GM12891 (cell line): ENCODE results near the gene CLCN7.

Experiments used
- PAX5 ChIP-seq: IDR thresholded peaks from 2 replicates; pipeline ENCODE4 v1.6.1; 2011; ENCODE audit warnings: low read length, moderate library complexity, mild to moderate bottlenecking; ENCODE audit not compliant: insufficient read depth, severe bottlenecking
- POLR2A ChIP-seq: IDR thresholded peaks from 2 replicates; pipeline ENCODE4 v1.6.1; 2011; ENCODE audit warnings: low read depth, low read length, control low read depth
- POLR2AphosphoS5 ChIP-seq: IDR thresholded peaks from 2 replicates; pipeline ENCODE4 v1.6.1; 2011; ENCODE audit warnings: low read depth, low read length, control low read depth
- POU2F2 ChIP-seq: IDR thresholded peaks from 2 replicates; pipeline ENCODE4 v1.6.1; 2011; ENCODE audit warnings: low read depth, mild to moderate bottlenecking, control low read depth, low read length, moderate library complexity
- SPI1 ChIP-seq: IDR thresholded peaks from 2 replicates; pipeline ENCODE4 v1.6.1; 2011; ENCODE audit warnings: low read depth, low read length, control low read depth
- TAF1 ChIP-seq: IDR thresholded peaks from 2 replicates; pipeline ENCODE4 v1.6.1; 2011; ENCODE audit warnings: low read depth, low read length, control low read depth

DNA sequence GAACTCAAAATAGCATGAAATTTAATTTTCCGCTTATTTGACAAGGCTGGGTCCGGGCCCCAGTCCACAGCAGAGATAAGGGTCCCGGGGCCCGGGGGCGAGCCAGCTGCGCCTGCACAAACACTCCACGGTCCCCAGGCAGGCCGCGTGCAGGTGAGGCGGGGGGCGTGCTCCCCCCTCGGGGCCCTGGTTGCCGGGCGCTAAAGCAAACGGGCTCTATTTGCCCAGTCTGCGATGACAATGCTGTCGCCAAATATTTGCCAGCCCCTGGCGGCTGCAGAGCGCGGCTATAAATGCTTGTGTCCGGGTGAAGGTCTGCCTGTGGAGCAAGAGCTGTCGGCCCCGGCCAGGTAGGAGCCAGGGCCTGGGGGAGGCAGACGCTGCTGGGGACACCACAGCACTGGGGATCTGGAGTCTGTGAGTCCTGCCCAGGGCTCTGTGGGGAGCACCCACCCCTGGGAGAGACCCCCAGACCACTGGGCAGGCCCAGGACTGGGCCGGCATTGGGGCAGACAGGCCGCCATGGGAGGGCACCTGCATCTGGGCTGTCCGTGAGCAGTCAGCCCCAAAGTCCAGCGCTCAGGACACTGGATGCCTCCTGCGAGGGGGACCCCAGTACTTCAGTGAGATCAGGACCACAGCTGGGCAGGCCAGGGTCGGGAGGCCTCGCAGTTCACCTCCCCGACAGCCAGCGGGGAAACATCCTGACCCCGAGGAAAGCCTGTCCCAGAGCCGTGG is 43.9 kb downstream of the CLCN7 start, which contains the start of gene PERCC1:
- TF ChIP-seq POLR2AphosphoS5: no peak
- no peak for TF ChIP-seq POU2F2
- TF ChIP-seq POLR2A: no peak
- TF ChIP-seq TAF1: no peak
- no peak for TF ChIP-seq SPI1
- TF ChIP-seq PAX5: no peak
